Measurements from ENCODE around the gene STAG3.
"Not testable (repeated sequence)": the region's sequence is repeated elsewhere in the genome, so short reads cannot be mapped to it uniquely, and the experiment has no call there.

Gene STAG3

GRCh38 chr7:100248483-100248882 is 70.8 kb downstream of the STAG3 start:
- DNase-seq: no peak

- DNase-seq: no peak
Observed at GRCh38 chr7:100257017-100257416, 79.3 kb downstream of the STAG3 start.

- not testable (repeated sequence) for DNase-seq
Observed at GRCh38 chr7:100259984-100260383, 82.3 kb downstream of the STAG3 start.

GRCh38 chr7:100262896-100263295 is 85.2 kb downstream of the STAG3 start:
- DNase-seq: not testable (repeated sequence)
